Activated B cell treated with CpG ODN at 0.5 μM for 24 hours (primary cell): ENCODE results near the gene GCK. TPM values are rescaled to one million over a fixed set of nuclear protein-coding genes. Genes with fewer than 3 reads are reported as not detected.

Source experiments
- ATAC-seq: fragments of 200-7000 bp; cut with Tn5 transposase; one replicate; pipeline ENCODE4 v1.10.0; 2021; ENCODE audit warnings: low read depth, mild to moderate bottlenecking, moderate library complexity
- CTCF ChIA-PET: fragments of 350-600 bp; sonication (Branson Sonifier 250); formaldehyde crosslinking; loops from one replicate; lab custom pipeline; 2021; ENCODE audit warnings: antibody characterized with exemption; lab: Charles Lee
- POLR2A ChIA-PET: fragments of 350-600 bp; sonication (Branson Sonifier 250); formaldehyde crosslinking; loops from one replicate; lab custom pipeline; 2021; ENCODE audit warnings: antibody characterized with exemption; lab: Charles Lee
- DNase-seq: peaks from one replicate; pipeline ENCODE4 v3.0.0; 2022
- H3K27ac Mint-ChIP-seq: one replicate; pipeline ENCODE4 v1.8.0; 2020; ENCODE audit warnings: mixed read lengths
- H3K27me3 Mint-ChIP-seq: one replicate; pipeline ENCODE4 v1.8.0; 2021; ENCODE audit warnings: mixed read lengths
- H3K36me3 Mint-ChIP-seq: one replicate; pipeline ENCODE4 v1.8.0; 2021; ENCODE audit warnings: low read depth, mixed read lengths
- H3K4me1 Mint-ChIP-seq: one replicate; pipeline ENCODE4 v1.8.0; 2021; ENCODE audit warnings: mixed read lengths
- H3K4me3 Mint-ChIP-seq: one replicate; pipeline ENCODE4 v1.8.0; 2020; ENCODE audit warnings: mild to moderate bottlenecking, mixed read lengths
- H3K9me3 Mint-ChIP-seq: one replicate; pipeline ENCODE4 v1.8.0; 2020; ENCODE audit warnings: mixed read lengths
- intact Hi-C: fragments of 100-400 bp; cut with micrococcal nuclease; formaldehyde crosslinking; loops from one replicate; pipeline ENCODE4 v1.15.1; 2024
- total RNA-seq: library from RNA; stranded (reverse); gene quantifications from 2 replicates; pipeline ENCODE4 v1.2.3, GENCODE V29; 2022
- TF ChIP-seq, protein P1 (sequence below): fragments of 200-600 bp; IDR thresholded peaks from one replicate; pipeline ENCODE4 v1.8.0; 2022; ENCODE audit warnings: antibody characterized with exemption, mild to moderate bottlenecking

GCK gene
- total RNA-seq, 1 donor from 2014 or later: 0.13 TPM

DNA sequence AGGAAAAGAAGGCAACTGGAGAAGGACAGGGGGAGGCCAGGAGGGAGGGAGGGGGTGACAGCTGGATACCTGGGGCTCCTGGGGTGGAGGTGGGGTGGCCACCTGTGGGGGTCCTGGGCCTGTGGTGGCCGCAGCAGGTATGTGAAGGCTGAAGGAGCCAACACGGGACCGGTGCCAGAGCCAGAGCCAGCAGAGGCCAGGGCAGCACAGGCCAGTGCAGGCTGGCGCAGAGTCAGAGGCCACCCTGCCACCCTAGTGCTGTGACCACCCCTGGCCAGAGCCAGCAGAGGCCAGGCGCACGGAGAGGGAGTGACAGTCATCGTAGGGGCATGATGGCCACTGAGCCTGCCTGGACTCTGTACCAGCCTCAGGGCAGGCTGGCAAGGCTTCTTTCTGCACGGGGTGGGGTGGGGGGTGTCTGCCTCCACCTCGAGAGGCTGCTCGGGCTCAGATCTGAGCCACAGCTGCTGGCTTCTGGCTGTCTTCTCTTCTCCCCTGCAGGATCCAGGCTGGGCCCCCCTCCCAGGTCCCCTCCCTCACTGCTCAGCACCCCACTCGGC is 40.4 kb upstream of the GCK start:
- POLR2A ChIA-PET: no interaction called here
- no peak for DNase-seq
- intact Hi-C loops: no loop called here

DNA sequence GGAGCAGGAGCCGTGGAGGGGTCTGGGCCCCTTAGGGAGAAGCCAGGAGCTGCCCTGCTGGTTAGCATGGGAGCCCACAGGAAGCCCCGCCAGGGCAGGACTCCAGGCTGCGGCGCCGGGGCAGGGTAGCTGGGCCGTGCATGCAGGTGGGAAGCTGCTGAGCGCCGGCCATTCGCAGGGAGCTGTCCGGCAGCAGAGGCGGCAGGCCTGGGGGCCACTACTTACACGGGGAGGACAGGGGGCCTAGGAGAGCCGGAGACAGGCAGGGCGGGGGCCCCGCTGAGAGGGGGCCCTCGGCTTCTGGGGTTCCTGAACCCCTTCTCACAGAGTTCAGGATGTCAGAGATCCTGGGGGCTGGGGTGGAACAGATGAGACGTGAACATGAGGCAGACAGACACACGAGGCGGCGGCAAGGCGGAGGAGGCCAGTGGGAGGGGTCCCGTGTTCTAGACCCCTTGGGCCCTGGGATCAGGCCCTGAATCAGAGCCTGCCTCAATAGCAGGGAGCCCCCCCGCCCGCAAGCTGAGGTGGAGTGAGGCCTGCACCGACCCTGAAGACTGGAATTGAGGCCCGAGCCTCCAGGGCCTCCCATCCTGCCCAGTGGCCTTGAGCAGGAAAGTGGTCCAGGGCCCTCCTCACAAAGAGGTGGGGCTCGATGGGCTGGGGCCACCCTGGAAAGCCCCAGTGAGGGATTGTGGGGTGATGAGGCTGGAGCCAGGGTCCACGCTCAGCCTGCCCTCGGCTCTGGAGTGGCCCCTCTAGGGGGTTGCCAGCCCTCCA is 39.5 kb upstream of the GCK start:
- H3K27ac Mint-ChIP-seq: no peak overlapping the region
- H3K27me3 Mint-ChIP-seq: peaks cover 5% of the 10 kb centered on the region
- intact Hi-C loops: no loop called here
- ATAC-seq (no peak), DNase-seq (no peak)
- H3K4me3 Mint-ChIP-seq: no peak overlapping the region
- no peaks in the 10 kb centered on the region for H3K4me1 Mint-ChIP-seq
- no peaks in the 10 kb centered on the region for H3K36me3 Mint-ChIP-seq
- no peaks in the 10 kb centered on the region for H3K9me3 Mint-ChIP-seq
- TF ChIP-seq, protein P1, sequence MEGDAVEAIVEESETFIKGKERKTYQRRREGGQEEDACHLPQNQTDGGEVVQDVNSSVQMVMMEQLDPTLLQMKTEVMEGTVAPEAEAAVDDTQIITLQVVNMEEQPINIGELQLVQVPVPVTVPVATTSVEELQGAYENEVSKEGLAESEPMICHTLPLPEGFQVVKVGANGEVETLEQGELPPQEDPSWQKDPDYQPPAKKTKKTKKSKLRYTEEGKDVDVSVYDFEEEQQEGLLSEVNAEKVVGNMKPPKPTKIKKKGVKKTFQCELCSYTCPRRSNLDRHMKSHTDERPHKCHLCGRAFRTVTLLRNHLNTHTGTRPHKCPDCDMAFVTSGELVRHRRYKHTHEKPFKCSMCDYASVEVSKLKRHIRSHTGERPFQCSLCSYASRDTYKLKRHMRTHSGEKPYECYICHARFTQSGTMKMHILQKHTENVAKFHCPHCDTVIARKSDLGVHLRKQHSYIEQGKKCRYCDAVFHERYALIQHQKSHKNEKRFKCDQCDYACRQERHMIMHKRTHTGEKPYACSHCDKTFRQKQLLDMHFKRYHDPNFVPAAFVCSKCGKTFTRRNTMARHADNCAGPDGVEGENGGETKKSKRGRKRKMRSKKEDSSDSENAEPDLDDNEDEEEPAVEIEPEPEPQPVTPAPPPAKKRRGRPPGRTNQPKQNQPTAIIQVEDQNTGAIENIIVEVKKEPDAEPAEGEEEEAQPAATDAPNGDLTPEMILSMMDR: no peak
- ChIA-PET CTCF (interaction anchor here (0.6 kb wide), 1 partner anchor 16 kb away, joined by 3 read pairs; no protein-coding TSS in a partner anchor), POLR2A (interaction anchor here (0.5 kb wide), 1 partner anchor 28 kb away, joined by 5 read pairs; the partner anchor contains the start of gene YKT6)

More for the DNA sequence above, 40.4 kb upstream of the GCK start:
- H3K27me3 Mint-ChIP-seq: peaks cover 5% of the 10 kb centered on the region
- H3K4me1 Mint-ChIP-seq: no peaks in the 10 kb centered on the region
- CTCF ChIA-PET: no interaction called here
- ATAC-seq: no peak
- TF ChIP-seq, protein P1: no peak
- no peaks in the 10 kb centered on the region for H3K36me3 Mint-ChIP-seq
- no peaks in the 10 kb centered on the region for H3K9me3 Mint-ChIP-seq
- no peak overlapping the region for H3K27ac Mint-ChIP-seq
- H3K4me3 Mint-ChIP-seq: no peak overlapping the region

DNA sequence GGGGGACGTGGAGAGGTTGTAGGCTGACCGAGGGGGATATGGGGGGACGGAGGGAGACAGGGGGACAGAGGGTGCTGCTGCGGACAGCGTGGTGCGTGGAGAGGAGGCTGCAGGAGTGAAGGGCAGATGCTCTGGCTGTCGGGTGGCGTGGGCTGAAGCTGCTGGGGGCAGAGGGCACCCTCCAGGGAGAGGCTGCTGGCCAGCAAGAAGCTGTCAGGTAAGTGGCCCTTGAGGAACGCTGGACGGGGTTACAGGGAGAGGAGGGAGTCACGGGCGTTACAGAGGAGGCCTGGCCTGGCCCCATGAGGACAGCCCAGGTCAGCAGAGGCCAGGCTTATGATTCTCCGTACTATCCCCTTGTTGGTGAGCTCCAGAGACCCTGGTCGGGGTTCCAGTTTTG is 38.7 kb upstream of the GCK start:
- peaks cover 5% of the 10 kb centered on the region for H3K27me3 Mint-ChIP-seq
- no peak for DNase-seq
- H3K4me3 Mint-ChIP-seq: no peak overlapping the region
- H3K9me3 Mint-ChIP-seq: no peaks in the 10 kb centered on the region
- ChIA-PET POLR2A (no interaction called here), CTCF (no interaction called here)
- H3K4me1 Mint-ChIP-seq: no peaks in the 10 kb centered on the region
- intact Hi-C loops: no loop called here
- no peak overlapping the region for H3K27ac Mint-ChIP-seq
- ATAC-seq: no peak
- H3K36me3 Mint-ChIP-seq: no peaks in the 10 kb centered on the region
- TF ChIP-seq, protein P1: no peak

DNA sequence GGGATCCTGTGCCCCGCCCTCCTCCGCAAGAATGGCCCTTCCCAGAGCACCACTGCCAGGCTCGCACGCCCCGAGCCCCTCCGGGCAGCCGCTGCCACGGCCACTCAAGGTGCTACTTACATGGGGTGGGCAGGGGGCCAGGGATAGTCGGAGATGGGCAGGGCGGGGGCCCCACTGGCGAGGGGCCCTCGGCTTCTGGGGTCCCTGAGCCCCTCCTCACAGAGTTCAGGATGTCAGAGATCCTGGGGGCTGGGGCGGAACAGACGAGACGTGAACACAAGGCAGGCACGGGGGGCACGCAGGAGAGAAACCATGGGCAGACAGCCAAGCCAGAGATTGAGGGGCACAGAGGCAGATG is 37.1 kb upstream of the GCK start:
- ATAC-seq (no peak), DNase-seq (no peak)
- H3K27ac Mint-ChIP-seq: no peak overlapping the region
- intact Hi-C loops: no loop called here
- ChIA-PET POLR2A (no interaction called here), CTCF (no interaction called here)
- H3K4me3 Mint-ChIP-seq: no peak overlapping the region
- H3K4me1 Mint-ChIP-seq: no peaks in the 10 kb centered on the region
- no peaks in the 10 kb centered on the region for H3K9me3 Mint-ChIP-seq
- TF ChIP-seq, protein P1: no peak
- peaks cover 5% of the 10 kb centered on the region for H3K27me3 Mint-ChIP-seq
- no peaks in the 10 kb centered on the region for H3K36me3 Mint-ChIP-seq

DNA sequence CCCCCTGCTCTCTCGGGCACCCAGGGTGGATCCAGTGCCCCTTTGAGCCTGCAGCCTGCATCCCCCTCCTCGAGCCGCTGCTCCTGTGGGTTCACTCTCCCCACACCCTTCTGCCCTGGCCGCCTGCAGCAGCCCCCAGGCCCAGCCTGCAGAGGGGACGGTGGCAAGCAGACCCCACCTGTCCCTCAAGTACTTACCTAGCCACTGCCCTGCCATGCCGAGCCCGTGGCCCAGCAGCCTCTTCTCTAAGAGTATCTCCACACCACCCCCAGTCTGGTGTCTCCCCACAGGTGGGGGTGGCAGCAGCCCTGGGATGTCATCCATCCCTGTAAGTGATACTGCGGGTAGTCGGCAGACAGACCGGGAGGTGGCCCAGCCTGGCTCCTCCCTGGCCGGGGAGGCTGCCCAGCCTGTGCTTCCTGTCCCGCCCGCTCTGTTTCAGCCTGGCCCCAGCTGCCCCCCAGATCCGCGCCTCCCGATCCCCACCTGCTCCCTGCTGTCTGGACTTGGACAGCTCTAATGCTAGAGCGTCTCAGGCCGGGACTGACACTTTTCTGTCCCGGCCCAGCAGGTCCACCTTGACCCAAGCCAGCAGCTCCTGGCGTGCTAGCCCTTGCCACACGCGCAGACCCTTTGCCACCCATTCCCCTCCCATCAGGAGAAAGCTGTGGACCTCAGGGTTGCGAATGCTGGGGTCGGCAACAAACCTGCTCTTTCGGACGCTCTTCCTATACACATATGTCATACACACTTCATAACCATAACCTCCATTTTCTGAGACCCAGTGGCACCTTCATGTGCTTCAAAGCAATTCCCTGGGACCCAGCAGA is 36.5 kb upstream of the GCK start:
- no peaks in the 10 kb centered on the region for H3K4me1 Mint-ChIP-seq
- ATAC-seq: no peak
- H3K27ac Mint-ChIP-seq: no peak overlapping the region
- peaks cover 5% of the 10 kb centered on the region for H3K27me3 Mint-ChIP-seq
- ChIA-PET CTCF (no interaction called here), POLR2A (no interaction called here)
- TF ChIP-seq, protein P1: no peak
- H3K9me3 Mint-ChIP-seq: no peaks in the 10 kb centered on the region
- DNase-seq: no peak
- no peaks in the 10 kb centered on the region for H3K36me3 Mint-ChIP-seq
- H3K4me3 Mint-ChIP-seq: no peak overlapping the region
- intact Hi-C loops: no loop called here
